T-helper 2 cell treated with Interferon-gamma antibody and Interleukin-4, amounts not matched to agents 5 μg/mL and 100 μg/mL, for 36 hours (primary cell): ENCODE results near the gene CDC14A.
"Not testable (repeated sequence)": the region's sequence is repeated elsewhere in the genome, so short reads cannot be mapped to it uniquely, and the experiment has no call there.

Experiments
- DNase-seq: peaks from one replicate; pipeline ENCODE4 v3.0.0; 2021; ENCODE audit warnings: low spot score
- H3K27ac Mint-ChIP-seq: one replicate; pipeline ENCODE4 v1.8.0; 2021; ENCODE audit warnings: mild to moderate bottlenecking, mixed read lengths
- H3K27me3 Mint-ChIP-seq: one replicate; pipeline ENCODE4 v1.8.0; 2021; ENCODE audit warnings: low read depth, mixed read lengths
- H3K36me3 Mint-ChIP-seq: one replicate; pipeline ENCODE4 v1.8.0; 2021; ENCODE audit warnings: low read depth, mixed read lengths
- H3K4me1 Mint-ChIP-seq: one replicate; pipeline ENCODE4 v1.8.0; 2021; ENCODE audit warnings: low read depth, mixed read lengths
- H3K4me3 Mint-ChIP-seq: one replicate; pipeline ENCODE4 v1.8.0; 2022; ENCODE audit warnings: mild to moderate bottlenecking, moderate library complexity, mixed read lengths
- H3K9me3 Mint-ChIP-seq: one replicate; pipeline ENCODE4 v1.8.0; 2021; ENCODE audit warnings: mixed read lengths

The CDC14A gene

DNA sequence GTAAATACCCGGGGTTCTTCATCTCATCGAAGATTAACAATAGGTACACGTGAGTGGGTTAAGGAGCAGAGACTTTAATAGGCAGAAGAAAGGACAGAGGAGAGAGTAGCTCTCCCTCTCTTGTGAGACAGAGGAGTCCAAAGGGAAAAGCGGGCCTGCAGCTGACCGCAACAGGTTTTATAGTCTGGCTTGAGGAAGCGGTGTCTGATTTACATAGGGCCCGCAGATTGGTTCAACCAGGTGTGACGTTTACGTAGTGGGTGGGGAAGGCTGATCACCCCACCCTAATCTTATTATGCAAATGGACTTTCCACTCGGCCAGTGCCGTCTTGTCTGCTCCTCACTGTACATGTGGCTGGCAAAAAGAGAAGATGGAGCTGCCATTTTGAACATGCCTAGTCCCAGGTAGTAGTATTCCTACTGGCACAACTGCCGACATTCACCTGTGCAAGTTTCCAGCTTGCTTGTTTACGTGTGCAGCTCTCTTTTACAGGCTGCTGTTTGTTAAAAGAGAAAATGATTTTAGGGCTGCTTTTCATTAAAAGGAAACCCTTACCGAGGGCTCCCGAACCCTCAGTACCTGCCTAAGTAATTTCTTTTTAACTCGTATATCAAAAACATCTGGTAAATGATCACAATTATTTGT, 10.6 kb downstream of the CDC14A start:
- Mint-ChIP-seq H3K27ac (no peak overlapping the region), H3K4me1 (peaks cover 36% of the 10 kb centered on the region), H3K27me3 (no peaks in the 10 kb centered on the region), H3K9me3 (no peaks in the 10 kb centered on the region), H3K36me3 (peaks cover 55% of the 10 kb centered on the region), H3K4me3 (no peak overlapping the region)
- DNase-seq: no peak

GRCh38 chr1:100363831-100364230, 11.5 kb downstream of the CDC14A start:
- H3K4me1 Mint-ChIP-seq: peaks cover 32% of the 10 kb centered on the region
- no peaks in the 10 kb centered on the region for H3K9me3 Mint-ChIP-seq
- no peak for DNase-seq
- no peaks in the 10 kb centered on the region for H3K27me3 Mint-ChIP-seq
- peaks cover 59% of the 10 kb centered on the region for H3K36me3 Mint-ChIP-seq
- H3K27ac Mint-ChIP-seq: no peak overlapping the region
- H3K4me3 Mint-ChIP-seq: no peak overlapping the region

- no peaks in the 10 kb centered on the region for H3K9me3 Mint-ChIP-seq
- H3K36me3 Mint-ChIP-seq: peaks cover 63% of the 10 kb centered on the region
- no peak for DNase-seq
- H3K27ac Mint-ChIP-seq: peak overlapping the region; percentile 39
- H3K4me3 Mint-ChIP-seq: peak overlapping the region; percentile 10
- H3K27me3 Mint-ChIP-seq: no peaks in the 10 kb centered on the region
- peaks cover 29% of the 10 kb centered on the region for H3K4me1 Mint-ChIP-seq
Measured at GRCh38 chr1:100364697-100365096, 12.4 kb downstream of the CDC14A start.

DNA sequence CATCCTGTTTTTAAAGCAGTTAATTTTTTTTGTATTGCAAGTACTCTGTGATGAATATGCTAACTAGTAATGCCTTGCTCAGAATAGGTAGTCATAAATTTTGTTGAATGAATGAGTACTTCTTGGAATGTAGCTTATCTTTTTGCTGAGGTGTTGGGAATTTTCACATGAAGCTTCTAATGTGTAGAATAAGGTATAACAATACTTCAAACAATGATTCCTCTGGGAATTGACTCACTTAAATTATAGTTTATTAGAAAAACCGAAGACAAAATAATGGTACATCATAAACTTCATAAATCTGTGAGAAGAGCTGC, 13.9 kb downstream of the CDC14A start:
- Mint-ChIP-seq H3K4me1 (peaks cover 31% of the 10 kb centered on the region), H3K27ac (no peak overlapping the region), H3K9me3 (no peaks in the 10 kb centered on the region), H3K27me3 (no peaks in the 10 kb centered on the region), H3K36me3 (peaks cover 64% of the 10 kb centered on the region), H3K4me3 (no peak overlapping the region)
- DNase-seq: no peak

DNA sequence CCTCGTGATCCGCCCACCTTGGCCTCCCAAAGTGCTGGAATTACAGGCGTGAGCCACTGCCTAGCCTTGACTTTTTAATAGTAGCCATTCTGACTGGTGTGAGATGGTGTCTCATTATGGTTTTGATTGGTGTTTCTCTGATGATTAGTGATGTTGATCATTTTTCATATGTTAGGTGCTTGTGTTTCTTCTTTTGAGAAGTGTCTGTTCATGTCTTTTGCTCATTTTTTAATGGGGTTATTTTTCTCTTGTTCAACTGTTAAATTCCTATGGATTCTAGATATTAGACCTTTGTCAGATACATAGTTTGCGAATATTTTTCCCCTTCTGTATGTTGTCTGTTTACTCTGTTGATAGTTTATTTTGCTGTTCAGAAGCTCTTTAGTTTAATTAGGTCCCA, 17.0 kb downstream of the CDC14A start:
- Mint-ChIP-seq H3K36me3 (peaks cover 66% of the 10 kb centered on the region), H3K4me1 (peaks cover 29% of the 10 kb centered on the region)
- not testable (repeated sequence) for H3K27me3 Mint-ChIP-seq, H3K4me3 Mint-ChIP-seq, H3K9me3 Mint-ChIP-seq, H3K27ac Mint-ChIP-seq, DNase-seq

GRCh38 chr1:100373953-100374352, 21.6 kb downstream of the CDC14A start:
- H3K27ac Mint-ChIP-seq, DNase-seq, H3K27me3 Mint-ChIP-seq, H3K4me3 Mint-ChIP-seq: not testable (repeated sequence)
- peaks cover 11% of the 10 kb centered on the region for H3K9me3 Mint-ChIP-seq
- peaks cover 39% of the 10 kb centered on the region for H3K4me1 Mint-ChIP-seq
- peaks cover 62% of the 10 kb centered on the region for H3K36me3 Mint-ChIP-seq

GRCh38 chr1:100376890-100377289, 24.6 kb downstream of the CDC14A start:
- Mint-ChIP-seq H3K9me3 (peaks cover 11% of the 10 kb centered on the region), H3K36me3 (peaks cover 67% of the 10 kb centered on the region), H3K4me1 (peaks cover 34% of the 10 kb centered on the region)
- H3K27ac Mint-ChIP-seq, H3K4me3 Mint-ChIP-seq, H3K27me3 Mint-ChIP-seq, DNase-seq: not testable (repeated sequence)

DNA sequence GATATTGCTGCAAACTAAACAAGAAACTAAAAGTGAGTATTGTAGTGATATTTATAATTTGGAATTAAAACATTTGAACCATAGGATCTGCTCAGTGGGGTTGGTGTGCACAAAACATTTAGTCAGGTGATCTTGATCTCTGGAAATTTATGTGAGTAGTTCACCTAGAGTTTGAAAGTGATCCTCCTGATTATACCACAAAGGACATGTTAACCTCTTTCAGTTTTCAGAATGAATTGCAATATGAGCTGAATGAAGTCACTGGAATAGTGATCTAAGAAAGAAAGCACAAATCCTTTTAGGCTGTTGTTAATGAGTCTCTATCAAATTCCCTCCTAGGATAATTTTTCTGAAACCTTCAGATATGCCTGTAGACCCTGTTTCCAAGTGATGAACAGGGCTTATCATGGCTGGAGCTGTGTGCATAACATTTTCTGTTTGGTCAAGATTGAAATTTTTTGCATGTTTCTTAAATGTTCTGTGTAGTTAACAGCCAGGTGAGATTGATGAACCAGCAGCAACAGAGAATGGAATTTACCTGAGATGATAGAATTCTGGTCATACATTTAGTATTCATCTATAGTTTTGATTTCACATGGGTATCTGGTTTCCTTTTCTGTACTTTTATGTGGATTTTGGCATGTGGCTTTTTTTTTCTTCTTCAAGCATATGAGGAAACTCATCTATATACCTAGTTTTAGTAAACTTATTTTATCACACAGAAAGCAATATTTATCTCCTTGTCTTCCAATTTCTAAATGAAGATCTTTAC, 25.5 kb downstream of the CDC14A start:
- peaks cover 11% of the 10 kb centered on the region for H3K9me3 Mint-ChIP-seq
- peaks cover 63% of the 10 kb centered on the region for H3K36me3 Mint-ChIP-seq
- peak overlapping the region; percentile 54 for H3K4me3 Mint-ChIP-seq
- peak overlapping the region; percentile 5 for H3K27ac Mint-ChIP-seq
- DNase-seq: no peak
- no peaks in the 10 kb centered on the region for H3K27me3 Mint-ChIP-seq
- H3K4me1 Mint-ChIP-seq: peaks cover 28% of the 10 kb centered on the region

DNA sequence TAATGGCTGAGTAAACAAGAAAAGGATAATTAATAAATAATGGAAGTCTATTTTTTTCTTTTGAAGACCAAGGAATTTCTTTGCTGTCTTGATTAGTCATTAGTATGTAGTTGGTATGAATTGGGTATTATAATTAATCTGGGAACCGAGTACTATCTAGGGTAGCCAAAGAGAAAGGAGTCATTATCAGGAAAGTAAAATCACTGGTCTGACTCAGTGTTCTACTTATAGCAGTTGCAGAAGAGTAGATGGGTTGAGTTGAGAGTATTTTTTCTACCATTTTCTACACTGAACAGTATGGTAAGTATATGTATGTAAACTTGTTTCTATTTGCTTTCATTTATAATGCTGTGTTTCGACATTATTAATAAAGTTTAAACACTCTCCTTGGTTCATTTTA, 26.6 kb downstream of the CDC14A start:
- peaks cover 62% of the 10 kb centered on the region for H3K36me3 Mint-ChIP-seq
- no peaks in the 10 kb centered on the region for H3K27me3 Mint-ChIP-seq
- no peak overlapping the region for H3K4me3 Mint-ChIP-seq
- no peak for DNase-seq
- H3K9me3 Mint-ChIP-seq: peaks cover 11% of the 10 kb centered on the region
- H3K27ac Mint-ChIP-seq: no peak overlapping the region
- H3K4me1 Mint-ChIP-seq: peaks cover 28% of the 10 kb centered on the region

DNA sequence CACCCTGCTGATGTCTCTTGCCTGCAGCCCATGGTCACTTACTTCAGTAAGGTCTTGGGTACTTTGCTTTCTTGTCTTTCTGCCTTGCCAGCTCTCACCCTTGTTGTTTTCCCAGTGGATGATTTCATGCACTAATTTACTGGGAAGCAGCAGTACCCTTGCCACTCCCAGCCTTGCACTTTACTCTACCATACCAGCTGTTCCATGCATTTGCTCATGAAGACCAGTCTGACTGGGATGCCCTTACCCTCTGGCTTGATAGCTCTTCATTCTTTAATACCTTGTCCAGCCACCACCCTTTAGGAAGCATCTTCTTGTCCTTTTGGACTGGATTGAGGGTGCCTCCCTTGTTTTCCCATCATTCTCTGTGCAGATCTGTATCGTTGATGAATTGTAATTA, 28.3 kb downstream of the CDC14A start:
- DNase-seq: no peak
- no peaks in the 10 kb centered on the region for H3K27me3 Mint-ChIP-seq
- H3K36me3 Mint-ChIP-seq: peaks cover 59% of the 10 kb centered on the region
- no peak overlapping the region for H3K27ac Mint-ChIP-seq
- peaks cover 23% of the 10 kb centered on the region for H3K4me1 Mint-ChIP-seq
- no peaks in the 10 kb centered on the region for H3K9me3 Mint-ChIP-seq
- H3K4me3 Mint-ChIP-seq: no peak overlapping the region

DNA sequence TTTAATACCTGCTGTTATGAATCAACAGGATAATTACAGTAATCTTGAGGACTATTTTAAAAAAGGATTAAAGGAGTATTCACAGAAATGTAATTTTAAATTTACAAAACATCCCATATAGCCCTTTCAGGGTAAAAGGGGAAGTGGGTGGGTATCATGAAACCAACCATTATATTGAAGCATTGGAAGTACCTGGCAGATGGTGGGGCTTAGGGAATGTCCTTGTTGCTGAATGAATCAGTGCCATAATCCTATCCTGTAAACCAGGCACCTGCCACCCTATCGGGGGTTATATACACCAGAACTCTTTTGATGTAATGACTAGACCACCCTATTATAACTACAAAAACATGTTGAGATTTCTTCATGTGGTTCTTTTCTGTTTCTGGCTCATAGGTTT, 30.4 kb downstream of the CDC14A start:
- H3K4me1 Mint-ChIP-seq: peaks cover 29% of the 10 kb centered on the region
- H3K9me3 Mint-ChIP-seq: no peaks in the 10 kb centered on the region
- peaks cover 55% of the 10 kb centered on the region for H3K36me3 Mint-ChIP-seq
- H3K4me3 Mint-ChIP-seq: no peak overlapping the region
- no peaks in the 10 kb centered on the region for H3K27me3 Mint-ChIP-seq
- no peak for DNase-seq
- H3K27ac Mint-ChIP-seq: no peak overlapping the region

GRCh38 chr1:100383743-100384405, 31.6 kb downstream of the CDC14A start:
- Mint-ChIP-seq H3K9me3 (no peaks in the 10 kb centered on the region), H3K4me3 (no peak overlapping the region), H3K4me1 (peaks cover 26% of the 10 kb centered on the region), H3K36me3 (peaks cover 52% of the 10 kb centered on the region), H3K27me3 (no peaks in the 10 kb centered on the region), H3K27ac (no peak overlapping the region)
- DNase-seq: no peak

DNA sequence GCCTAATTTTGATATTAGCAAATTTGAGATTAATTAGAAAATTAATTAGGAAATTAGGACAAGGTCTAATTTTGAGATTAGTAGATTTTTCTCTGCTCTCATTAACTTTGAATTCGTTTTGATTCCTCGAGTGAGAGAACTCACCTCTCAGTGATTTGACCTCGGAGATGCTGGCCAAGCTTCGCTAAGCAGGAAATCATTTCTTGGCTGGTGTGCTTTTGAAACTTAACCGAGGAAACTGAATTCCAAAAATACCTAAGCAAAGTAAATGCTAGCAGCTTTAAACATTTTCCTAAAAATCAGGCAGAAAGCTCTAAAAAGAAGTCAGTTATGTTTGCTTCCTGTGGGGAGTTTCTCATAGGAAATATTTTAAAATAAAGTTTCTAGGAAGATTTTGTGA, 34.9 kb downstream of the CDC14A start:
- peaks cover 37% of the 10 kb centered on the region for H3K4me1 Mint-ChIP-seq
- no peaks in the 10 kb centered on the region for H3K27me3 Mint-ChIP-seq
- DNase-seq: no peak
- peaks cover 41% of the 10 kb centered on the region for H3K36me3 Mint-ChIP-seq
- peak overlapping the region; percentile 45 for H3K27ac Mint-ChIP-seq
- peak overlapping the region; percentile 20 for H3K4me3 Mint-ChIP-seq
- H3K9me3 Mint-ChIP-seq: no peaks in the 10 kb centered on the region

DNA sequence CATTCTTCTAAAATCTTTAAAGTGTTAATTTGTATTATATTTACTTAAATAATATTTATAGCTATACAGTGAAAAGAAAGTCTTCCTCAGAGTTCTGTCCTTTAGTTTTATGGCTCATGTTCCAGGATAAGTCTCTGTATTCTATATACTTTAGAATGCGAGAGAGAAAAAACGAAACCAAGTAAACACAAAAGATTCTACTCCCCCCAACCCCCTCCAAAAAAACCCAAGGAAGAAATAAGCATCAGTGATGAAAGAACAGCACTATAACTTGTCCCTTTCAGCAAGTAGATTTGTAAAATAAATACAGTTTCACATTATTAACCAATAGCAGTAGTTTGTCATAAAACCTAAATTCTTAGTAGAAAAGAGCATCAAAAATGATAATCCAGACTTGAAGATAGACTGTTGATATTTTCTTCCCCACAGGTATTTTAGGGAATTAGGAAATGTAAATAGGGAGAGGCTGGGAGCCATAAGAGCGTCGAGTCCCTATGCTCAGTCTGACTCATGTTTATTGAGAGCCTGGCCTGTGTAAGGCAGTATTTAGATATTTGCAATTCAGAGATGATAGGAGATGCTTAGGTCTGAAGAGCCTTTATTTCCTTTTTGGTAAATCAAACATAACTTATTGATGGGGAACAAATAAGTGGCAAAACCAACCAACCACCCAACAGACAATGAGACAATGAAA, 35.5 kb downstream of the CDC14A start:
- Mint-ChIP-seq H3K4me1 (peaks cover 40% of the 10 kb centered on the region), H3K36me3 (peaks cover 46% of the 10 kb centered on the region), H3K9me3 (no peaks in the 10 kb centered on the region), H3K27ac (peak overlapping the region; percentile 66), H3K4me3 (peak overlapping the region; percentile 68), H3K27me3 (no peaks in the 10 kb centered on the region)
- no peak for DNase-seq
